Neural progenitor cell (in vitro differentiated cells): ENCODE data around the gene PRCC. TPM values are rescaled to one million over a fixed set of nuclear protein-coding genes. Genes with fewer than 3 reads are reported as not detected.

Experiments
- DNase-seq: peaks from one replicate; pipeline ENCODE4 v3.0.0-alpha.2; 2016; ENCODE audit warnings: low spot score
- H2AFZ ChIP-seq: fragments of 200-600 bp; sonication (generic); replicated peaks from 2 replicates; pipeline ENCODE4 v1.6.1; 2016; ENCODE audit warnings: antibody characterized with exemption
- H3F3A ChIP-seq: fragments of 200-600 bp; sonication (generic); 2 replicates; pipeline ENCODE4 v1.6.1; 2016; ENCODE audit warnings: antibody characterized with exemption, low read depth
- H3K27ac ChIP-seq: fragments of 200-600 bp; sonication (generic); 2 replicates; pipeline ENCODE4 v1.5.1; 2016; ENCODE audit warnings: mild to moderate bottlenecking
- H3K27me3 ChIP-seq: fragments of 200-600 bp; sonication (generic); 2 replicates; pipeline ENCODE4 v1.6.1; 2016; ENCODE audit warnings: mild to moderate bottlenecking, moderate library complexity
- H3K36me3 ChIP-seq: fragments of 200-600 bp; sonication (generic); 2 replicates; pipeline ENCODE4 v1.5.1; 2016
- H3K4me1 ChIP-seq: fragments of 200-600 bp; sonication (generic); 2 replicates; pipeline ENCODE4 v1.6.1; 2016; ENCODE audit warnings: mixed run types
- H3K4me2 ChIP-seq: fragments of 200-600 bp; sonication (generic); 2 replicates; pipeline ENCODE4 v1.6.1; 2016
- H3K4me3 ChIP-seq: fragments of 200-600 bp; sonication (generic); 2 replicates; pipeline ENCODE4 v1.5.1; 2016
- H3K79me2 ChIP-seq: fragments of 200-600 bp; sonication (generic); 2 replicates; pipeline ENCODE4 v1.6.1; 2016; ENCODE audit warnings: low read depth
- H3K9ac ChIP-seq: fragments of 200-600 bp; sonication (generic); 2 replicates; pipeline ENCODE4 v1.6.1; 2016
- H3K9me3 ChIP-seq: fragments of 200-600 bp; sonication (generic); 2 replicates; pipeline ENCODE4 v1.5.1; 2016; ENCODE audit warnings: low read depth
- H4K20me1 ChIP-seq: fragments of 200-600 bp; sonication (generic); 2 replicates; pipeline ENCODE4 v1.6.1; 2016; ENCODE audit warnings: low read depth
- H3K27ac Mint-ChIP-seq: 3 replicates; pipeline ENCODE4 v1.8.0; 2021; ENCODE audit warnings: mixed read lengths
- H3K27me3 Mint-ChIP-seq: 2 replicates; pipeline ENCODE4 v1.8.0; 2022; ENCODE audit warnings: low read depth, mild to moderate bottlenecking, inconsistent platforms, moderate library complexity, mixed read lengths; ENCODE audit not compliant: insufficient read depth
- H3K36me3 Mint-ChIP-seq: 3 replicates; pipeline ENCODE4 v1.8.0; 2021; ENCODE audit warnings: mixed read lengths
- H3K4me1 Mint-ChIP-seq: 3 replicates; pipeline ENCODE4 v1.8.0; 2021; ENCODE audit warnings: mixed read lengths
- H3K4me3 Mint-ChIP-seq: 3 replicates; pipeline ENCODE4 v1.8.0; 2021; ENCODE audit warnings: mild to moderate bottlenecking, moderate library complexity, mixed read lengths
- H3K9me3 Mint-ChIP-seq: 3 replicates; pipeline ENCODE4 v1.8.0; 2020; ENCODE audit warnings: mixed read lengths
- CTCF ChIP-seq: fragments of 200-600 bp; sonication (generic); IDR thresholded peaks from 2 replicates; pipeline ENCODE4 v1.5.1; 2017; ENCODE audit warnings: antibody characterized with exemption, mild to moderate bottlenecking
- EZH2 ChIP-seq: fragments of 200-600 bp; sonication (generic); IDR thresholded peaks from 2 replicates; pipeline ENCODE4 v1.6.1; 2017; ENCODE audit warnings: antibody characterized with exemption, mild to moderate bottlenecking, moderate library complexity
- EZH2phosphoT487 ChIP-seq: fragments of 200-600 bp; sonication (generic); IDR thresholded peaks from 2 replicates; pipeline ENCODE4 v1.6.1; 2017; ENCODE audit warnings: antibody characterized with exemption
- total RNA-seq: library from RNA; depleted of rRNA; stranded (reverse); fragments of >200 nt; gene quantifications from 2 replicates; pipeline ENCODE4 v1.2.3, GENCODE V29; 2015; ENCODE audit warnings: low replicate concordance

The PRCC gene
- total RNA-seq, 1 donor from 2014 or later = 30.1 TPM

DNA sequence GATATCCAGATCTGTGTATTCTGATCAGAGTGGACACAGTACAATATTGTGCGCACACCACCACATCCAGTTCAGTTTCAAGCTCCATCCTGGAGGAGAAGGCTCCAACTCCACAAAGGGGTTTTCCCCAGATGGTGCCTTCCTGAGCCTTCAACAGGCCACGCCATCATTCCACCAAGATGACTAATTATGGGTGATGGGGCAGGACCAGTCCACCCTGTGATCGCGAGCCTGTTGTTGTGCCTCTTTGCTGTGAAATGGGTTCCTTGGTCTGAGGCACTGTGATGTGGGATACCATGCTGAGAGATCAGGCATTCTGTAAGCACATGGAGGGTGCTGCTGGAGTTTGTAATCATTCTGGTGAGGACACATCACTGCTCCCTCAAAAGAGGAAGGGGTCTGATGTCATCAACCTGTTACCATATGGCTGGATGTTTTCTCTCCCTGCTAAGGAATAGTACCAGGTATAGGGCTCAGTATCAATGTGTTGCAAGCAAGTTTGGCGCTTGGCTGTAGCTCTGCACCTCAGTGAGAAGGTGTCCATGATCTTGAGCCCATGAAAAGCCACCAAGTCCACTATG, 56.0 kb downstream of the PRCC start:
- Mint-ChIP-seq H3K36me3 (no peaks in the 10 kb centered on the region), H3K4me3 (no peak overlapping the region), H3K27me3 (peaks cover 11% of the 10 kb centered on the region), H3K9me3 (no peaks in the 10 kb centered on the region), H3K27ac (no peak overlapping the region), H3K4me1 (no peaks in the 10 kb centered on the region)
- no peak overlapping the region for H3K4me3 ChIP-seq
- H3K27me3 ChIP-seq = peaks cover 40% of the 10 kb centered on the region
- no peak overlapping the region for H3K4me2 ChIP-seq
- no peaks in the 10 kb centered on the region for H4K20me1 ChIP-seq
- no peaks in the 10 kb centered on the region for H3K36me3 ChIP-seq
- no peak for DNase-seq
- H3K9me3 ChIP-seq = no peaks in the 10 kb centered on the region
- H3K9ac ChIP-seq = no peak overlapping the region
- no peaks in the 10 kb centered on the region for H3K79me2 ChIP-seq
- no peak overlapping the region for H3K27ac ChIP-seq
- TF ChIP-seq EZH2 (no peak), EZH2phosphoT487 (no peak), CTCF (no peak)
- no peaks in the 10 kb centered on the region for H3K4me1 ChIP-seq
- H3F3A ChIP-seq = no peaks in the 10 kb centered on the region
- H2AFZ ChIP-seq = no peak overlapping the region

DNA sequence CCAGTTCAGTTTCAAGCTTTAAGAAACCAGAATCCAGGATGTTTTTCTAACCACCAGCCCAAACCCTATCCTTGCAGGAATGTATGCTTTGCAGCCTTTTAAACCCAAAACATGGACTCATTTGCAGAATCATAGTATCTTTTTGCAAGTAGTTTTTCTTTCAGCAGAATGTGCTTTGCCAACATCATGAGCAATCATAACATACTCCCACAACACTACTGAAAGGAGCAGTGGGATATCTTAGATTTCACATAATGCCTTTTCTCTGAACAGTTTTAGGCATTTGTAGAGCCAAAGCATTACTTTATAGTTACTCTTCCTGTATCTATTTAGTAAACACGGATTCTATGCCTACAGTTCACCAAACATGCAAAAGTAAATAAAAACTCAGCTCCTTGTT, 59.3 kb downstream of the PRCC start:
- Histone ChIP-seq H3F3A (no peaks in the 10 kb centered on the region), H3K4me3 (no peak overlapping the region), H3K27ac (no peak overlapping the region), H4K20me1 (no peaks in the 10 kb centered on the region), H3K9ac (no peak overlapping the region), H3K27me3 (peaks cover 30% of the 10 kb centered on the region), H3K36me3 (no peaks in the 10 kb centered on the region), H3K4me2 (no peak overlapping the region), H2AFZ (no peak overlapping the region), H3K79me2 (no peaks in the 10 kb centered on the region), H3K4me1 (no peaks in the 10 kb centered on the region), H3K9me3 (no peaks in the 10 kb centered on the region)
- Mint-ChIP-seq H3K9me3 (no peaks in the 10 kb centered on the region), H3K27ac (no peak overlapping the region), H3K27me3 (peaks cover 18% of the 10 kb centered on the region), H3K4me1 (peaks cover 5% of the 10 kb centered on the region), H3K4me3 (no peak overlapping the region), H3K36me3 (no peaks in the 10 kb centered on the region)
- no peak for TF ChIP-seq CTCF
- TF ChIP-seq EZH2phosphoT487 = no peak
- TF ChIP-seq EZH2 = no peak
- no peak for DNase-seq

DNA sequence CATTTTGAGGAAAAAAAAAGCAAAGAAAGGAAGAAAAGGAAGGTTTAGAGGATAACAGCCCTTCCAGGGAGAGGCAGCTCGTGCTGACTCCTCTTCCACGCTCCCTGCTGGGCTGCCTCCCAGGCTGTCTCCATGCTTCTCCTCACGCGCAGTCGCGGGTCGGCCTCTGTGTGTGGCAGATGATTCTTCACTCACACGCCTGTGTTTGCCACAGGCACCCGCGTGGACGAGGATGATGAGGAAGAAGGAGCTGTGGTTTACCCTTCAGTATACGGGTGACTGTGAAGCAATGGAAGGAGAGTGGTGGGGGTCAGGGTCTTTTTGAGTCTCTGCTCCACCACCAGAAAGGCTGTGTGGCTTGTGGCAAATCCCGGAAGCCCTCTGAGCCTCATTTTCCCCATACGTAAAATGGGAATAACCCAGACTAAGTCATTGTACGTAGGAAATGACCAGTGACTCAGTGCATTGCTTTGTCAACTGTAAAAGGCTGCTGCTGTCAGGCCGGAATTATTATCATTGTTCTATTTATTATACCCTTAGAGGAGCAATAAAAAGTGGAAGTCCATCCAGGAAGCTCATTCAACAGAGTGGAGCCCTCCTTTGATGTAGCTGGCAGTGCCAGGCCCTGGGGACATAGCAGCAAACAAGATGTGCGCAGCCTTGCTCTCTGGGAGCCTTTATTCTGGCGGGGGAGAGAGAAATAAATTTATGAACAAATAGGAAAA, 61.2 kb downstream of the PRCC start:
- H3K4me3 Mint-ChIP-seq = no peak overlapping the region
- H3K36me3 ChIP-seq = no peaks in the 10 kb centered on the region

More for the DNA sequence above, 61.2 kb downstream of the PRCC start:
- no peaks in the 10 kb centered on the region for H3K9me3 ChIP-seq
- H3K4me1 ChIP-seq = no peaks in the 10 kb centered on the region
- no peaks in the 10 kb centered on the region for H4K20me1 ChIP-seq
- no peak for DNase-seq
- H3K27me3 ChIP-seq = peaks cover 30% of the 10 kb centered on the region
- H3K36me3 Mint-ChIP-seq = no peaks in the 10 kb centered on the region
- H2AFZ ChIP-seq = peak overlapping the region; percentile 11
- no peak overlapping the region for H3K27ac Mint-ChIP-seq
- no peak overlapping the region for H3K9ac ChIP-seq
- no peaks in the 10 kb centered on the region for H3K9me3 Mint-ChIP-seq
- TF ChIP-seq CTCF = no peak
- H3K4me2 ChIP-seq = no peak overlapping the region
- peaks cover 19% of the 10 kb centered on the region for H3K27me3 Mint-ChIP-seq
- H3K27ac ChIP-seq = no peak overlapping the region
- no peaks in the 10 kb centered on the region for H3K79me2 ChIP-seq
- H3K4me1 Mint-ChIP-seq = peaks cover 5% of the 10 kb centered on the region
- no peak overlapping the region for H3K4me3 ChIP-seq
- H3F3A ChIP-seq = no peaks in the 10 kb centered on the region
